HG02943 (cell line): ENCODE measurements around the gene KRTAP10-7.
"Not testable (repeated sequence)": the region's sequence is repeated elsewhere in the genome, so short reads cannot be mapped to it uniquely, and the experiment has no call there.

Experiments
- ATAC-seq: cut with Tn5 transposase; IDR thresholded peaks from one replicate; pipeline ENCODE4 v1.9.1; 2021; ENCODE audit warnings: mild to moderate bottlenecking, low read depth, moderate library complexity; ENCODE audit not compliant: unreplicated experiment

Gene KRTAP10-7

GRCh38 chr21:44600118-44600978 is at the start of gene KRTAP10-7:
Gene KRTAP10-7 (plus strand): TSS chr21:44600597. CDS start chr21:44600622, 25 bp downstream.
- ATAC-seq, result not testable (repeated sequence)

- no peak for ATAC-seq
Observed at GRCh38 chr21:44550807-44551206, 49.6 kb upstream of the KRTAP10-7 start.

- no peak for ATAC-seq
Observed at GRCh38 chr21:44551340-44551961, 48.9 kb upstream of the KRTAP10-7 start, which contains the start of gene KRTAP10-2. Gene KRTAP10-2 (minus strand): TSS chr21:44551505. CDS start chr21:44551458, 47 bp downstream.

- no peak for ATAC-seq
Observed at GRCh38 chr21:44552136-44552535, 48.3 kb upstream of the KRTAP10-7 start.

- no peak for ATAC-seq
Observed at GRCh38 chr21:44552681-44553080, 47.7 kb upstream of the KRTAP10-7 start.

- no peak for ATAC-seq
Observed at GRCh38 chr21:44555200-44555875, 45.1 kb upstream of the KRTAP10-7 start.

GRCh38 chr21:44556879-44557278 is 43.5 kb upstream of the KRTAP10-7 start:
- ATAC-seq, result no peak

- ATAC-seq, result no peak
Observed at GRCh38 chr21:44557491-44558328, 42.7 kb upstream of the KRTAP10-7 start.

- ATAC-seq, result not testable (repeated sequence)
Observed at GRCh38 chr21:44558329-44558675, 42.1 kb upstream of the KRTAP10-7 start.

- ATAC-seq, result no peak
Observed at GRCh38 chr21:44558695-44559094, 41.7 kb upstream of the KRTAP10-7 start, which contains the start of gene KRTAP10-3. Gene KRTAP10-3 (minus strand): TSS chr21:44558795. CDS start chr21:44558715, 80 bp downstream.

GRCh38 chr21:44564099-44564498 is 36.3 kb upstream of the KRTAP10-7 start:
- ATAC-seq, result no peak

- no peak for ATAC-seq
Observed at GRCh38 chr21:44564886-44565598, 35.4 kb upstream of the KRTAP10-7 start.

- no peak for ATAC-seq
Observed at GRCh38 chr21:44566403-44566802, 34.0 kb upstream of the KRTAP10-7 start.

GRCh38 chr21:44567481-44568171 is 32.8 kb upstream of the KRTAP10-7 start:
- no peak for ATAC-seq

GRCh38 chr21:44568261-44568660 is 32.1 kb upstream of the KRTAP10-7 start:
- ATAC-seq, result no peak

GRCh38 chr21:44568667-44569556 is 31.5 kb upstream of the KRTAP10-7 start:
- ATAC-seq, result no peak

- no peak for ATAC-seq
Observed at GRCh38 chr21:44569861-44570517, 30.4 kb upstream of the KRTAP10-7 start.
